GM19238 (cell line): Measurements from ENCODE around the gene ATP6V1F.
A peak's percentile ranks its signal among the peaks of the same experiment; 100 is the strongest.

Experiments
- DNase-seq: peaks from one replicate; pipeline ENCODE4 v3.0.0; 2011; ENCODE audit warnings: low spot score; ENCODE audit not compliant: insufficient read length

The ATP6V1F gene

DNA sequence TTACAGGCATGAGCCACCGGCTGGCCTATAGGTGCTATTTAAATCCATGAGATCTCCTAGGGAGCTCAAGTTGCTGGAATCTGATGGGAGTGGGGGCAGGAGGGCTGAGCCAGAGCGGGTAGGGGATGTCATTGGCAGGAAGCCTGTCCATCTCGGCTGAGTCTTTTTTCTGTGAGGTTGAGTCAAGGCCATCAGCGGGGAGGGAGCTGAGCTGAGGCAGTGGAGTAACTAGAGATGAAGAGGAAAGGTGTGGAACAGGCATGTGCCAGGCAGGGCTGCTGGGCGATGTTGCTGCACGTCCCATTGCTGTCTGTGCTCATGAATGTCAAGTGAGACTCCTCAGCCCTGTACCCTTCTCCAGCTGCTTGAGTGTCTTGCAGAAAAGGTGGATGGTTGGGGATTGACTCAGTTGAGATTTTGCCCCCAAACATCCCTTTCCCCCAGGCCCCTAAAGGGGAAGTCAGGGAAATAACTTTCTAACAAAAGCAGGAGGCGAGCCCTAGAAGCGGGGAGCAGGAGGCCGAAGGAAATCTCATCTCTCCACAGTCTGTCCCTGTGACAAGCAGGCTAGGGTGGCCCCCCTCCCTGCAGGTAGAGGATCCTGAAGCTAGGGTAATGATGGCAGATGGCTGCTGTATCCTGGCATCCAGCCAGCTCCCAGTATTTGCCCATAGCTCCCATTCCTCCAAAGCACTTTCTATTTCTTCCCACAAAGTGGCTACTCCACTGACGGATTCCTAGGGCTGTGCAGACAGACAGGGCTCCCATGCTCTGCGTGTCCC, 5.4 kb downstream of the ATP6V1F start:
- no peak for DNase-seq

DNA sequence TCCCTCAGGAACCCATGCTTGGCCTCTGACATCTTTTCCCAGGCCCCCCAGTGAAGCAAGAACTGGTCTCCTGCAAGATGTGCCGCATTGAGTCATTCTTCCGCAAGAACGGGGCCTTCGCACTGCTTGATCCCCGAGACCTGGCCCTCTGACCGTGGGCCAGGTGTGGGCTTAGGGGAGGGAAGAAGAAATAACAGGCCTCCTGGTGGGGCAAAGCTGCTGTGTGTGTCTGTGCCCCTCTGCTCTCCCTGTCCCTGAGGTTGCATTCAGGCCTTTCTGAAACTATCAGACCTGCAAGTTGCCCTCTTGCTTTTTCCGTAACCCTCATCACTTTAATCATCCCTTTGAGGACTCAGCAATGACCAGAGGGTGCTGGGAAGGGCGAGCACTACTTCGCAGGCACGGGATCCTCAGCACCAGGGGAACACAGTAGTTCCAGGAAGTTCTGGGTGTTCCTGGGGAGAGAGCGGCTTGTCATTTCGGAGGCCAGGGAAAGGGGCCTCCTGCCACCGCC, 6.0 kb downstream of the ATP6V1F start:
- no peak for DNase-seq

DNA sequence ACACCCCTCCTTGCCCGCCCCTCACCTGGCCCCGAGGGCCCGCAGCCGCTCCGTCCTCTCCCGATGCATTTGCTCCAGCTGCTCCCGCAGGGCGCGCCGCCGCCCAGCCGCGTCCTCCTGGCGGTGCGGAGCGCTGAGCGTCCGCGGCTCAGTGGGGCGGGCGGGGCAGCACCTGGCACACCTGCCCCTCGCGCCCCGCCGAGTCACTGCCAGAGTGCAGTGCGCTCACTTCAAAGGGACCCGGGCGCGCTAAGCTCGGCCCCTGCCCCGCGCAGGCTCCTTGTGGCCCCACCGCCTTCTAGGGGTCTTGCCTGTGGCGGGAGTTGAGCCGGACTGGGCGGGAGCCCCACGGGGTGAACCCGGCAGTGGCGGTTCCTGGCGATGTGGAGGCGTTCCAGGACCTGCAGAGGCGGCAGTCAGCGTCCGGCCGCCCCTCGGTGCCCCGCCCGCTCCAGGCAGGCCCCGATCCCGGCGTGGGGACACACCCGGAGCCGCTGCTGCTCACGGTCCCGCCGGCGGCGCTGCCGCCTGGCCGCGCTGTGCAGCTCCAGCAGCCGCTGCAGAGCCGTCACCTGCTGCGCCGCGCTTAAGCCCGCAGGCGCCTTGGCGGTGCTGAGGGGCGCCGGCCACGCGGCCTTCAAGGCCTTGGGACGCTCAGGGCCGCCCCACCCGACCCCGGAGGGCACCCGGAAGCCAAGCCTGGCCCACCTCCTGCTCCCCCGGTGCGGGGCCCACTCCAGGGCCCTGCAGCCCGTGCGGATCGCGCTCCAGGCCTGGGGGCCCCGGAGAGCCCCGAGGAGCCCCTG, 6.7 kb downstream of the ATP6V1F start:
- peak; percentile 65 for DNase-seq

DNA sequence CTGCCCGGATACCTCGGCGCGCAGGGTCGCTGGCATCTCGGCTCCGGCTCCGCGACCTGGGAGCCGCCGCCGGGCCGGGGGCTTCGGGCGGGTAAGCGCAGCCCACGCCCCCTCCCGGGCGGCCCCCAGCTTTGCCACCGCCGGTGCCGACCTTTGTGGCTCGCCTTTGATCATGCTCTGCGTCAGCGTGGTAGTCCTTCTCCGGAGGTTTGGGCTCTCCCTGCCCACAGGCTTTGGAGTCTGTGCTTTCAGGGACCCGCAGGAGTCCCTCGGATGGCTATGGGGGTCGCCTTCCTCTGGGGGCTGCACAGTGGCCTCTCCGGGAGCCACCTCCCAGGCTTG, 7.3 kb downstream of the ATP6V1F start:
- DNase-seq, result no peak

DNA sequence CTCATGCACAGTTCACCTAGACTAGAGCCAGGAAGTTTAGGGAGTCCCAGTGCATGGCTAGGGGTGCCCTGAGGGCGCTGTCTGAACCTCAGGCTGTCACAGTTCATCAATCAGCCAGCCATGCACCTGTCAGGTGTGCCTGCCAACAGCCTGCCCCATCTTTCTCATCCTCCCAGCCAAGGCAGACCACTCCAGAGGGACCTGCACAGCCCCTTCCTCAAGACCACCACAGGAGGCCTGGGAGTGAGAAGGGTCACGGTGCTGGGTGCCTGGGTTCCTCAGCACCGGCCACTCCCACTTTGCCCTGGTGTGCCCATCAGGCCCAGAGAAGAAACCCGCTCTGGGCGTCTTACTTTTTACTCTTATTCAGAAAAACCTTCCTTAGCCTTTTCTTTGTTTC, 8.4 kb downstream of the ATP6V1F start:
- DNase-seq, result no peak

DNA sequence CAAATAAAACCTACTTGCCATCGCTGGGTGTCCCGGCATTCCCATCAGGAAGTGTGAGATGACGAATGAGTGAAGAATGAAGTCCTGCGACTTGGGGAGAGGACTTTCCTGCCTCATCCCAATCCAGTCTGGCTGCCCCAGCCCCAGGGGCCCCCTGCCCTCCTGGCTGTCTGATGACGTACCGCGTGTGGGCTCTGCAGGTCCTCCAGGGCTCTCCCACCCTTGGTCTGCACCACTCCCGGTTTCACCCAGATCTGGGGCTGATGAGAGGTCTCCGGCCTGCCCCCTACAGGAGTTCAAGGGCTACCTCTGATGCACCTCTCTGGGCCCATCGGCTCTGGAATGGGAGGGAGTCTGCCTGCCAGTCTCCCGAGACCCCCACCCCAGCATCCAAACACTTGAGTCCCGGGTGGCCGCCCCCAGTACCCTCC, 9.8 kb downstream of the ATP6V1F start:
- DNase-seq, result no peak

DNA sequence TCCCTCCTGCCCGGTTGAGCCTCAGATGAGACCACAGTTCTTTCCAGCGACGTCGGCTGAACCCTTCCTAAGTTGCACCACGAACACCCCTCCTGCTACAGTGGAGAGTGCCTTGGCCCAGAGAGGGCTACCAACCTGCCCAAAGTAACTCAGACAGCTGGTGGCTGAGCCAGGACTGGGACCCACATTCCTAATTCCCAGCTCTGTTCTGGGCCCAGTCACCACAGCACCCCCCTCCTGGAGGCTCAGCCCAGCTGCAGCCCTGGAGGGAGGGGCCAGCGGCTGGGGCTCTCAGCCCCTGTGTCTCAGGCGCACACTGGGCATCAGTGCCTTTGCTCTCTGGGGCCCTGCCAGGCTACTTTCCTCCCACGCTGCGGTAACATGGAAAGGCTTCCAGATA, 10.6 kb downstream of the ATP6V1F start:
- DNase-seq, result no peak

DNA sequence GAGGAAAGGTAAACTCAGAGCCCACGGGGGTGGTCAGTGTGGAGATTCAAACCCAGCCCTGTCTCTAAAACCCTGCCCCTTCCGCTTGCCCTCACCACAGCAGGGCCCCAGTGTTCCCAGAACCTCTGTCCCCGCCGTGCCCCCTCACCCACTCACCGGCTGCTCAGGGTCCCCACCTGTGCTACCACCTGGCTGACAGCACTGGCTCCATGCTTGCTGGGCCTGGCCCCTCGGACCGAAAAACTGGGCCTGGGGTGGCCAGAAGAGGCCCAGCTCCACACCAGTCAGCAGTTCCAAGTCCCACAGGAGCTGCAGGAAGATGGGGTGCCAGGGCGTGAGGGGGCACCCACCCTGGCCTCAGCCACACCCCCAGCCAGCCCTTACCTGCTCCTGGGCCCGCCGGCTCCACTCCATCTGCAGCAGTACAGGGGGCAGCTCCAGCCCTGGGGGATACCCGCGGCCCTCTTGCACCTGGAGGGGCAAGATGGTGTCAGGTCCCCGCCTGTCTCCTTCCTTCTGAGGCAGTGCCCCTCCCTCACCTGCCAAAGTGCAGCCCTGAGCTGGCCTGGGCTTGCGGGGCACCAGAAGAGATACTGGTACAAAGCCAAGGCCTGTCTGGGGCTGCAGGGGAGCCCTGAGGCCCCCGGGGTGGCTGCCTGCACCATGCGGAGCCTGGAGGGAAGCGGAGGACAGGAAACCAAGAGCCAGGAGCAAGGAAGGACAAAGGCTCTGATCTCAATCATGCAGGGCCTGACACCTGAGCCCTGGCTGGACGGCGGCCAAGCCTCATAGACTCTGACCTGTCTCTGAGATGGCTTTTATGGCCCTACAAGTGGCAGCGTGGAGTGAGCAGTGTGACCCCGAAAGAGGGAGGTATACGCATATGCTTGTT, 11.7 kb downstream of the ATP6V1F start:
- no peak for DNase-seq

DNA sequence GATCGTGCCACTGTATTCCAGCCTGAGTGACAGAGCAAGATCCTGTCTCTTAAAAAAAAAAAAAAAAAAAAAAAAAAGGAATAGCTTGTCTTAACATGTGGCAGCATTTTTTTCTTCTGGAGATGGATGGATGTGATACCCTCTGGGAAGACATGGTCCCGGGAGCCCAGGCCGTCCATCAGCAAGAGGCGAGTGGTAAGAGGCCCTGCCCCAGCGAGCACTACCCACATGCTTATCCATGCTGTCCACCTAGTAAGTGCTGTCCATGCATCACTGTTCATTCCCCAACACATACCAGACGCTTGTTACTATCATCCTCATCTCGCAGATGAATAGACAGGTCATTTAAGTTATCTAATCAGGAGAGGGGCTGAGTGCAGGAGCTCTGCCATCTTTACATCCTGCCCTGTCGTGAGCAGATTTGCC, 12.9 kb downstream of the ATP6V1F start:
- DNase-seq, result no peak

DNA sequence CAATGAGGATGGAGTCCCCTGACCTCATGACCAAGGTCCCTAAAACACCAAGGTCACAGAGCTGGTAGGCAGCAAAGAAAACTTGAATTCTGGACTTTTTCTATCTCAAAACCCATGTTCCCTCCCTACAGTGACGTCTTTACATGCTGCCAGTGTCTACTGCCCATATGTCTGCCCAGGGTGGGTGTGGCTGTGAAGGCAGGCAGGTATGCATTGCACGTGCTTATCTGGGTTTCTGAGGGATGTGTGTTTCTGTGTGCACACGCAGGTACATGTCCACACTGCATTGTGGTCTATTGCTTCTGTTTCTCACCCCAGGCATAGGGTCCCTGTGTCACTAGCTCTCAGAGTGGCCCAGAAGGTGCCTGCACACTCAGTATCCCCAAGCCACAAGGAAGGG, 13.5 kb downstream of the ATP6V1F start:
- DNase-seq, result no peak

DNA sequence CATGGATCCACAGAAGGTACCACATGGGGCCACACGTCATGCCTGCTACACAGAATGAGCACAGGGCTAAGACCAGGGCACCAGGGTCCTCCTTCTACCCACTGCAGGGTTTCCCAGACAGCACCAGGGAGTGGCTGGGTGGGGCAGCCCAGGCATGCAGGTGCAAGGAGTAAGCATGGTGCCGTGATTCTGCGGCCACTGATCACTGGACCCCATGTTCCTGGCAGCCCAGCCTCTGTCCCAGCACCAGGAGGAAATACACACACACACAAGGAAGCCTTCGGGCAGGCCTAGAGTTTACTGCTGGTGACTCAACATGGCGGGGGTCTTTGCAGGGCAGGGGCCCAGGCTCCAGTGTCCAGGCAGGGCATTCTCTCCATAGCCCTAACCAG, 13.9 kb downstream of the ATP6V1F start:
- no peak for DNase-seq

DNA sequence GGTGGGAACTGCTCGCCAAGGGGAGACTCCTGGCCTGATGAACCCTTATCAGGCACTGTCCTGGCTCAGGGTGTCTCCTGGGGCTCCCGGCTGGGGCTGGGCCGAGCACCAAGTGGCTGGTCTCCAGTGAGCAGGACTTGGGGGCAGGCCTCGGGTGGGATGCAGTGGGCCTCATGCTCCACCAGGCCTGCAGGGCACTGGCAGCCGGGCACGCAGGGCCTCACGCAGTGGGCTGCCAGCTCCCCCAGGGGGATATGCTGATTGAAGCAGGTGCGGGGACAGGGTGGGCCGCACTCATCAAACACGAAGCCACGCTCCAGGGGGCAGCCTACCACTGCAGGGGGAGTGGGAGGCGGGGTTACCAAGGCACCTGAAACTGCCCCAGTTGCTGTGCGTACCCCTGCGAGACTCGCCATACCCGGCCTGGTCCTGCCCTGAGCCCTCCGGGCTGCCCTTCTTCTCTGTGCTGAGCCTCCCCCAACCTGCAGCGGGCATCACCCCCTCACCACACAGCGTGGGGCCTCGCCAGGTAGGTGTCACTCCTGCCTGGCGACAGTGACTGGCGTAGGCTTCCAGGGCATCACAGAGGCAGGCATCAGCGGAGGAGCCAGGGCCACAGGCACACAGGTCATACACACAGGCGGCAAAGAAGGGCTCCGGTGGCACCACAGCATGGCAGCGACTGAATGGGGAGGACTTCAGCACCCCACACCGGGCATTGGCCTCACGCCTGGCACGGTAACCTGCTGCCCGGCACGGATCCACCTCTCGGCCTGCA, 14.5 kb downstream of the ATP6V1F start:
- no peak for DNase-seq

DNA sequence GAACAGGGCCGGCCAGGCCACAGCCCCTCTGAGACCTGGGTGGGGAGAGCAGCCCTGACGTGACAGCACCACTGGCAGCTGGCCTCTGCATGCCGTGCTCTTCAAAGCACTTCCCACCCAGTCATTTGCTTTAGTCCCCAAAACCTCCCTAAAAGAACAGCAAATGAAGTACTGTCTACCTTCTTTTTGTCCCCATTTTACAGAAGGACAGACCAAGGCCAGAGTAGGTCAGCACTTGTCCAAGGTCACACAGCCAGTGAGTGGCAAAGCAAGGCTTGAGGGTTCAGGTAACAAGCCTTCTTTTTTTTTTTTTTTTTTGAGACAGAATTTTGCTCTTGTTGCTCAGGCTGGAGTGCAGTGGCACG, 15.1 kb downstream of the ATP6V1F start:
- DNase-seq, result no peak

DNA sequence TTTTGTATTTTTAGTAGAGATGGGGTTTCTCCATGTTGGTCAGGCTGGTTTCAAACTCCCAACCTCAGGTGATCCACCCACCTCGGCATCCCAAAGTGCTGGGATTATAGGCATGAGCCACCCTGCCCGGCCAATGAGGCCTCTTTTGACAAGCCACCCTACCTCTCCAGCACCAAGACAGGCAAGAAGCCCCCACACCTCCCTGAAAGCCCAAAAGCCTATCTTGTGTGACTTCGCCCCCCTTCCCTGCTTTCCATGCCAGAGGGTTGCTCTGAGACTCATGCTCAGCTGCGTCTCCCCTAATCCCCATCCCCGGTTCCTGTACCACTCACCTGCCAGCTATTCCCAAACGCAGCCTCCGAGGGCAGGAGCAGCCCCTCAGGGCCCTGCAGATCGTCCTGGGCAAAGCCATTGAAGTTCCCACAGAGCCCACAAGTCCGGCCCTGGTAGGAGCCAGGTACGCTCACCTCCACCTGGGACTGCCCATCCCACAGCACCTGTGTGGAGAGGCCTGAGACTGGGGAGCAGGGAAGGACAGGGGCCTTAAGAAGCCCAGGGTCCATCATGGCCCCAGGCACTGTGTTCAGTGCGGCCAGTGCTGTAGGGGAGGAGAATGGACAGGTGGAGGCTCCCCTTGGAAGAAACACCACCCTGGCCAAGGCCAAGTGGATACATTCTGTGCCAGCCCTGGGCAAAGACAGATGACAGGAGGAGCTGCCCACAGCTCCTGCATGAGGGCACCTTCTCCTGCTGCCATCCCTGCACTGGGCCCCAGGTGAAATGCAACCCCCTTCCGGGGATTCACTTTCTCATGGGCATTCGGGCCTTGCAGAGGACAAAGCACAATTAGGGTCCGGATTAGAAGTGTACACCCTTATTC, 15.8 kb downstream of the ATP6V1F start:
- no peak for DNase-seq

DNA sequence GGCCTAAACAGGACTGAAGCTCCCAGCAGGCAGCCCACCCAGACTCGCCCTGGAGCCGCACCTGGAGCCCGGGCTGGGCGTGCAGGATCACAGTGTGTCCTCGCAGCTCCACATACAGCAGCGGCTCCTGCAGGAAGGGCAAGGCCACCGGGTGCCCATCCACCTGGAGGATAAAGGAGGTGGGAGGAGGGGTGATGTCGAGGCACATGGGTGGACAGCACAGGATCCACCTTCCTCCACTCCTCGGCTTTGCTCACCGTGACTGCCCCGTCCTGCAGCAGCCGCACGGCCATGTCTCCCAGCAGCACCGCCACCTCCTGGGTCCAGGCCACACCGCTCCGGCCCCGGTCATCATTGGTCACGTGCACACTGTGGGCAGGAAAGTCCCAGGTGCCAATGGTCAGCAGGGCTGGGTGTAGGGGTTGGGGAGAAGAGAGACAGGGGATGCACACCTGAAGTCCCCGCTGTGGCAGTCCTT, 16.8 kb downstream of the ATP6V1F start:
- no peak for DNase-seq

DNA sequence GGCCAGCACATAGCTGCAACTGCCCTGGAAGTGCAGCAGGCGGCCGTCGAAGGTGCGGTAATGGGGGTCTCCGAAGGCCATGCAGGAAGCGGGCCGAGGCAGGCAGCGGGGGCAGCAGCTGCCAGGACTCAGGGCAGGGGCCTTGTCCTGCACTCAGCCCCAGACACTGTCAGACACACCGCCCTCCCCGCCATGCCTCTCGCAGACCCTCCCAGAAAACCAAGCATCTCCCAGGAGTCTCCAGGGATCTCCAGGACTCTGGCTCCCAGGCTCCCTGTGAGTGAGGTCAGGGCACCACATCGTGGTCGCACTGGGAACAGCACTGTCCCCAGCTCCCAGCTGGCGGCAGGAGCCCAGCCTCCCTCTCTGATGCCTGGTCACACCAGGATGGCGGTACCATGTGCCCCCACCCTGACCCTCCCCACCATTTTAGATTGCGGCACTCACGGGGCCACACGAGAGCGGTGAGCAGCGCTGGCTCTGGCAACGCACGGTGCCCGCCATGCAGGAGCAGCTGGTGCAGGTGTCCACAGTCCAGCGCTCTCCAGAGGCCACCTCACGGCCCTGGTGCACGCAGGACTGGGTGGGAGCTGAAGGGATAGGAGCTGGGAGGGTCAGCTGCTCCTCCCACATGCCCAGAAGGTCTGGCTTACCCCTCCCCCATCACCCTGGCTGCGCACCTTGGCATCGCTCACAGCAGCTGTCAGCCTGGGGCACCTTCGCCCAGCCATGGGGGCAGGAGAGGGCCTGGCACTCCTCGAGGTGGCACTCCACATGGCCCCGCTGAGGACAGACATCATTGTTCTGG, 17.5 kb downstream of the ATP6V1F start:
- no peak for DNase-seq

DNA sequence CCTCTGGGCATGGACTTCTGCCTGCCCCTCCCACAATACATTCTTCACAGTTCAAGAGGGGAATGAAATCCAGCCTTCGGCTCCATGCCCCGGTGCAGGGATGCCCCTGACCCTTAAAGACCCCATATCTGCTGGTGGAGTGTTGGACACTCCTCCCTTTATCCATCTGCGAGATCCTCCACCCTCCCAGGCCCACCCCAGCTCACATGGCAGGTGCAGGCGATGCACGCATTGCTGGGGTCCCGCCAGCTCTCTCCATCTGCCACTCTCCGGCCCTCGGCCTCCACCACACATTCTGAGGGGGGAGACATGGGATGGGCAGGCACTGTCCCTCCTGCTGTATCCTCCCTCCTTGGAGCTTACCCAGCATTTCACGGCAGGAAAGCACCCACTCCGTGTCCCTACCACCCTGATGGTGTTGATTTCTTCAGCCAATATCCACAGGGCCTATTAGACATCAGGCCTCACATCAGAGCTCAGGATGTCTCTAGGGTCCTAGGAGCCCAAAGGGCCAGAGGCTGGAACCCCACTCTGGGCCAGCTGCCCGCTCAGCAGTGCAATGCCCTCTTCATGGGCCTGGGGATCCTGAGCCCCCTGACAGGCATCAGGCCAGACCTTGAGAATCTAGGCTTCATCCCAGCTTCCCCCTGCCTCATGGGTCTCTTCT, 18.3 kb downstream of the ATP6V1F start:
- DNase-seq, result no peak

DNA sequence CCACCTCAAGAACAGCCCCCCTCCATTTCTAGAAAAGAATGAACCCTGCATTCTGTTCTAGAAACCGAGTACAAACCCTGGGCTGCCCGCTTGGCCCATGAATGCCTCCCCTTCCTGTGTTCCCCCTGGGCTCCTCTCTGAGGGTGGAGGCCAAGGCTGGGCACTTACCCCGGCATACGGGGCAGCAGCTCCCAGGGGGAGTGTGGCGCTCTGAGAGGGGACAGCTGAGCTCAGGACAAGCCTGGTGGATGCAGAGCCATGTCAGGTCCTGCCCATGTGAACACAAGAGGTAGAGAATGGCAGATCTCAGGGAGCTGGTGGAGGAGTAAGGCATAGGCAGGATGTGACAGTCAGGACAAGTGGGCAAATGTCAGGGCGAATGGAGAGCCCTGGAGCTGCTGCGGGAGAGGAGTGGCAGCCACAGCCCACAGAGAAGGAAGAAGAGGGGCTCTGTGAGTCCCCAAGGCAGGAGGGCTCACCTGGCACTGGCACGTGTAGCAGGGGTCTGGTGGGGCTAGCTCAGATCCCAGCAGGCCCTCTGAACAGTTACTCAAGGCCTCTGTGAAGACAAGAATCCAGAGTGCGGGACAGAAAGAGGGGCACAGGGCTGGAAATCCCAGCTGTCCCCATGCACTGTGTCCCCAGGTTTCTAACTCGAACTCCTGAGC, 18.9 kb downstream of the ATP6V1F start:
- no peak for DNase-seq
